BE2C (cell line): ENCODE measurements around the gene PPM1L.
A peak's percentile ranks its signal among the peaks of the same experiment; 100 is the strongest.

Experiments used
- DNase-seq: peaks from one replicate; pipeline ENCODE4 v3.0.0-alpha.2; 2020
- H3K27me3 ChIP-seq: fragments of 250-450 bp; sonication (Bioruptor Pico); 2 replicates; pipeline ENCODE4 v1.5.1; 2020; ENCODE audit warnings: mild to moderate bottlenecking
- H3K36me3 ChIP-seq: fragments of 250-450 bp; sonication (Bioruptor Pico); 2 replicates; pipeline ENCODE4 v1.5.1; 2020; ENCODE audit warnings: mild to moderate bottlenecking
- H3K4me1 ChIP-seq: fragments of 250-450 bp; sonication (Bioruptor Pico); 2 replicates; pipeline ENCODE4 v1.5.1; 2020
- H3K4me3 ChIP-seq: 2 replicates; pipeline ENCODE4 v1.5.1; 2011; ENCODE audit warnings: low read depth, low read length
- H3K9me3 ChIP-seq: fragments of 250-450 bp; sonication (Bioruptor Pico); 2 replicates; pipeline ENCODE4 v1.5.1; 2020
- TF ChIP-seq, protein P1 (sequence below): IDR thresholded peaks from 2 replicates; pipeline ENCODE4 v1.5.1; 2012; ENCODE audit warnings: mild to moderate bottlenecking, low read depth, low read length

The PPM1L gene

DNA sequence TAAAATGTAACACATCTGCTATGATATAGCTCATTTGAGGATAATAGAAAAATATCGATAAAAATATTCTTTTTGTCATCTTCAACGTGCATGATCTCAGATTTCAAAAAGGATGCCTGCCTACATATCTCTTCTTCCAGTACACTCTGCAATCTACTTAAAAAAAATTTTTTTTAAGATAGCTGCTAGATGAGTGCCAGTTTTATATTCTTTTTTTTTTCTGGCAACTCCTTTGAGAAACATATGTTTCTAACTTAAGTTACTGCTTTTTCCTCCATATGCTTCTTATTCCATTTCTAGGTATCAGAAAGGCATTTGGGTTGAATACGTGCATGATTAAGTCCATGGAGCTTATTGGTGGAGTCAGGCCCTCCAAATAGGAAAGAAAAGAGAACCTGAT lies 160.4 kb downstream of the PPM1L start:
- H3K4me1 ChIP-seq, result peaks cover 14% of the 10 kb centered on the region
- no peak for DNase-seq
- H3K4me3 ChIP-seq, result no peak overlapping the region
- H3K27me3 ChIP-seq, result no peaks in the 10 kb centered on the region
- TF ChIP-seq, protein P1, sequence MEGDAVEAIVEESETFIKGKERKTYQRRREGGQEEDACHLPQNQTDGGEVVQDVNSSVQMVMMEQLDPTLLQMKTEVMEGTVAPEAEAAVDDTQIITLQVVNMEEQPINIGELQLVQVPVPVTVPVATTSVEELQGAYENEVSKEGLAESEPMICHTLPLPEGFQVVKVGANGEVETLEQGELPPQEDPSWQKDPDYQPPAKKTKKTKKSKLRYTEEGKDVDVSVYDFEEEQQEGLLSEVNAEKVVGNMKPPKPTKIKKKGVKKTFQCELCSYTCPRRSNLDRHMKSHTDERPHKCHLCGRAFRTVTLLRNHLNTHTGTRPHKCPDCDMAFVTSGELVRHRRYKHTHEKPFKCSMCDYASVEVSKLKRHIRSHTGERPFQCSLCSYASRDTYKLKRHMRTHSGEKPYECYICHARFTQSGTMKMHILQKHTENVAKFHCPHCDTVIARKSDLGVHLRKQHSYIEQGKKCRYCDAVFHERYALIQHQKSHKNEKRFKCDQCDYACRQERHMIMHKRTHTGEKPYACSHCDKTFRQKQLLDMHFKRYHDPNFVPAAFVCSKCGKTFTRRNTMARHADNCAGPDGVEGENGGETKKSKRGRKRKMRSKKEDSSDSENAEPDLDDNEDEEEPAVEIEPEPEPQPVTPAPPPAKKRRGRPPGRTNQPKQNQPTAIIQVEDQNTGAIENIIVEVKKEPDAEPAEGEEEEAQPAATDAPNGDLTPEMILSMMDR, result no peak
- no peaks in the 10 kb centered on the region for H3K36me3 ChIP-seq
- no peaks in the 10 kb centered on the region for H3K9me3 ChIP-seq

DNA sequence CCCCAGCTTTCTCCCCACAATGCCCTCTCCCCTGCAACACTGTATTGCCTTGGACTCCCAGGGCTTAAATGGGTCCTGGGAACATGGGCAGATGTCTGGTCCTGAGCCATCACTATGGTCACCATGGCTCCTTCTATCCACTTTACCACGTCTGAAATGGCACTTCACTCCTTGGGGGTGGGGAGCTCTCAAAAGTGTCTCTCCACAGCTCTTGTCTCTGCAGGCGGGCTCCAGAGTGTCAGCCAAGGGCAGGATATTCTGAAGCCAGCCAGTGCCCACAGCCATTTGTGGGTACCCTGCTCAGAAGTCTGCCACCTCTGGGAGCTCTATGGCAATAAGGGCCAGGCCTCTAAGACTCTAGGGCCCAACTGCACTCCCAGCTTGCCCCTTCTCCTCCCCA lies 163.9 kb downstream of the PPM1L start:
- no peaks in the 10 kb centered on the region for H3K27me3 ChIP-seq
- no peak overlapping the region for H3K4me3 ChIP-seq
- H3K9me3 ChIP-seq, result no peaks in the 10 kb centered on the region
- TF ChIP-seq, protein P1, result no peak
- H3K36me3 ChIP-seq, result no peaks in the 10 kb centered on the region
- H3K4me1 ChIP-seq, result peaks cover 14% of the 10 kb centered on the region
- DNase-seq, result no peak

- TF ChIP-seq, protein P1, result peak; percentile 89
- peaks cover 16% of the 10 kb centered on the region for H3K4me1 ChIP-seq
- H3K27me3 ChIP-seq, result no peaks in the 10 kb centered on the region
- DNase-seq, result peak; percentile 50
- H3K9me3 ChIP-seq, result no peaks in the 10 kb centered on the region
- H3K4me3 ChIP-seq, result no peak overlapping the region
- H3K36me3 ChIP-seq, result no peaks in the 10 kb centered on the region
Measured at GRCh38 chr3:160921020-160921635, 165.1 kb downstream of the PPM1L start.

DNA sequence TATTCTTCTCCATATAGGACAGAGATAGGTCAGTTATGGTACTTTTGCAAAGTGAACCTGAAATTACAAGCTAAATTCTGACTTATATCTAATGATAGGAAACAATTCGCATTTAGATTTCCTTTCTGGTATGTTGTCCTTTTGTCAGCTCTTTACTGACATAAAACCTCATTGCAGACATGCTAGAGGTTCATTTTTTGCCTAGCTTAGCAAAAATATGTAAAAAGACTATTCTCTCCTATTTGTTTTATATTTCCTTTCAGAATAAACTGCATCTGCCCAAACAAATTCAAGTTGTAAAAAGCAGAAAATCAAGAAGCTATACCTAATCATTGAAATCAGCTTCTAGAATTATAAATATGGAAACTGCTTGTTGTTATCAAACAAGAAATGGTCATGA lies 168.7 kb downstream of the PPM1L start:
- TF ChIP-seq, protein P1, result no peak
- Histone ChIP-seq H3K9me3 (no peaks in the 10 kb centered on the region), H3K4me1 (peaks cover 8% of the 10 kb centered on the region), H3K4me3 (no peak overlapping the region), H3K36me3 (no peaks in the 10 kb centered on the region), H3K27me3 (no peaks in the 10 kb centered on the region)
- no peak for DNase-seq

DNA sequence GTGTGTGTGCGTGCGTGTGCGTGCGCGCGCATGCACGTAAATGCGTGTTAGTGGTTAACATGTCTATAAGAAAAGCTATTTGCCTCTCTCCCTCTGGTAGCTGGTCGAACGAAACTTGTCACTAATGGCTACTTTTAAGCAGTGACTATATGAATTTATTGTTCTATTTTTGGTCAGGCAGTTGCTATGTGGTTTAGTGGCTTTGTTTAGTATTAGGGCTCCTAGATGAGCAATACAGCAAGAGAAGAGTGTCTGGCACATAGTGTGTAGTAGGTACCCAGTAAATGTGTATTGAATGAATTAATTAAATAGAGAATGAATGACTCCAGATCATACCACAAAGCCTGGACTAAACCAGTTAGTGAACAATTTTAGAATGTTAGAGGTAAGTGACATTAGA lies 171.6 kb downstream of the PPM1L start:
- Histone ChIP-seq H3K4me1 (peaks cover 8% of the 10 kb centered on the region), H3K27me3 (no peaks in the 10 kb centered on the region), H3K9me3 (no peaks in the 10 kb centered on the region), H3K4me3 (no peak overlapping the region), H3K36me3 (no peaks in the 10 kb centered on the region)
- DNase-seq, result no peak
- TF ChIP-seq, protein P1, result no peak

- DNase-seq, result peak; percentile 45
- no peak overlapping the region for H3K4me3 ChIP-seq
- H3K36me3 ChIP-seq, result no peaks in the 10 kb centered on the region
- no peaks in the 10 kb centered on the region for H3K9me3 ChIP-seq
- H3K4me1 ChIP-seq, result peaks cover 8% of the 10 kb centered on the region
- no peaks in the 10 kb centered on the region for H3K27me3 ChIP-seq
- TF ChIP-seq, protein P1, result peak; percentile 68
Measured at GRCh38 chr3:160928183-160928726, 172.2 kb downstream of the PPM1L start.
